Measurements from ENCODE around the gene DUSP14. TPM values are rescaled to one million over a fixed set of nuclear protein-coding genes. Genes with fewer than 3 reads are reported as not detected.

Gene DUSP14
- polyA plus RNA-seq, 1 of the 3 experiments (the other 2 are of a cell fraction) = 85.8 TPM

GRCh38 chr17:37546302-37546701, 56.6 kb downstream of the DUSP14 start (continued):
- no peak for TF ChIP-seq SMC3 (IDR thresholded peaks at IDR 0.05; ENCODE audit: low read depth, low read length)
- peak; percentile 44 for TF ChIP-seq CHD2 (IDR thresholded peaks at IDR 0.05; ENCODE audit: low read length, partially characterized antibody)
- TF ChIP-seq RCOR1 (IDR thresholded peaks at IDR 0.05; ENCODE audit: low read length) = 0 out of 2 replicates have a peak, but pooled peaks have one; percentile 43
- TF ChIP-seq REST (IDR thresholded peaks at IDR 0.05; ENCODE audit: low read depth, low read length) = no peak
- TF ChIP-seq JUND (IDR thresholded peaks at IDR 0.05) = no peak
- no peak for TF ChIP-seq MXI1 (IDR thresholded peaks at IDR 0.05; ENCODE audit: low read depth, low read length)

DNA sequence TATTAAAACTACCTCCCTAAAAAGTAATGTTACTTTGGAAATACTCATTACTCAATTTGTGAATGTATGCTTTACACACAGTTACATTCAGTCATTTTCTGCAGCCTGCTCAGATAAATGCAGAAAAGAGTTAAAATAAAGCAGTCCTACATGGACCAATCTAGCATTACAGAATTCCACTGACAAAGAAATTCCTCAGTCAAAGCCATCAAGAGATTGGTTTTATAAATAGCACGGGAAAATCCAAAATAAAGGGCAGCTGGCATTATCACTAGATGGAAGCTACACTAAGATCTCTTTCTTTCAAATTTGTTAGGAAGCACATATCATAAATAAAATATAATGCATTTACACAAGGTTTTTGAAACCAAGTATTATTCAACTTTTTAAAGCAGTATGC, 58.3 kb downstream of the DUSP14 start:
- TF ChIP-seq GATA2 (CRISPR knock-in tag; IDR thresholded peaks at IDR 0.05) (no peak), EZH2phosphoT487 (IDR thresholded peaks at IDR 0.05; ENCODE audit: borderline replicate concordance, low read depth) (no peak), SMC3 (IDR thresholded peaks at IDR 0.05; ENCODE audit: low read depth, low read length) (no peak), ELF1 (IDR thresholded peaks at IDR 0.05) (no peak), NRF1 (IDR thresholded peaks at IDR 0.05; ENCODE audit: low read depth, low read length) (no peak), PBX3 (IDR thresholded peaks at IDR 0.05) (no peak), CTCF (IDR thresholded peaks at IDR 0.05) (no peak), FOXJ3 (CRISPR knock-in tag; IDR thresholded peaks at IDR 0.05) (no peak), POLR2AphosphoS5 (IDR thresholded peaks at IDR 0.05; ENCODE audit: low read depth, low read length) (no peak), EP300 (IDR thresholded peaks at IDR 0.05; ENCODE audit: borderline replicate concordance in 1 of 2, low read depth in 1 of 2, low read length in 1 of 2) (no peak)
- Histone ChIP-seq H3K27ac (ENCODE audit: low read depth in 2 of 2, low read length in 1 of 2) (no peak overlapping the region), H3K27me3 (ENCODE audit: insufficient read depth) (no peaks in the 10 kb centered on the region), H3K9me2 (no peaks in the 10 kb centered on the region), H3K4me2 (no peak overlapping the region), H3F3A (replicated peaks; ENCODE audit: insufficient read depth) (no peaks in the 10 kb centered on the region), H3K79me2 (ENCODE audit: insufficient read depth) (peaks cover 43% of the 10 kb centered on the region; the same call in 1 of the 2 replicates), H3K36me3 (replicated peaks in 1 of 2; ENCODE audit: control insufficient read depth in 1 of 2, insufficient read depth in 2 of 2, low read length in 1 of 2) (peaks cover 38 to 41% of the 10 kb centered on the region in 2 experiments), H2AFZ (ENCODE audit: low read depth) (no peak overlapping the region), H3K9me3 (no peaks in the 10 kb centered on the region), H4K20me1 (ENCODE audit: insufficient read depth) (no peaks in the 10 kb centered on the region; the same call in 1 of the 2 replicates), H3K4me3 (ENCODE audit: low read depth in 2 of 2, low read length in 1 of 2) (no peak overlapping the region), H3K9ac (no peak overlapping the region), H3K4me1 (ENCODE audit: control insufficient read depth in 1 of 2, insufficient read depth in 2 of 2, low read depth in 1 of 2, low read length in 1 of 2) (peaks cover 0 to 11% of the 10 kb centered on the region in 2 experiments; a peak in 2 of 4 replicates)
- ChIA-PET CTCF (interaction anchor here (1.0 kb wide), 1 partner anchor 20 kb away, joined by 3 read pairs; no protein-coding TSS in a partner anchor), POLR2A (no interaction called here)
- WGBS (ENCODE audit: low lambda C conversion rate) = 79% methylated on average over 1 of the region's 1 CpG
- no peak for DNase-seq
